NOMO-1 treated with dmso at 0.1 percent for 144 hours (cell line): ENCODE measurements around the gene ARID5B.

Experiments used
- DNase-seq: peaks from one replicate; lab custom pipeline; 2025; ENCODE audit not compliant: unreplicated experiment; lab: John Stamatoyannopoulos, UW

Gene ARID5B

GRCh38 chr10:62048919-62049623 lies 147.6 kb downstream of the ARID5B start:
- no peak for DNase-seq

- DNase-seq: no peak
Observed at GRCh38 chr10:62049624-62050345, 148.3 kb downstream of the ARID5B start.

GRCh38 chr10:62050346-62050892 lies 148.9 kb downstream of the ARID5B start:
- no peak for DNase-seq

GRCh38 chr10:62050893-62051433 lies 149.5 kb downstream of the ARID5B start:
- no peak for DNase-seq

GRCh38 chr10:62052276-62052675 lies 150.8 kb downstream of the ARID5B start:
- DNase-seq: no peak

GRCh38 chr10:62053860-62054259 lies 152.4 kb downstream of the ARID5B start:
- DNase-seq: no peak

- no peak for DNase-seq
Observed at GRCh38 chr10:62054408-62054807, 152.9 kb downstream of the ARID5B start.

GRCh38 chr10:62054830-62055229 lies 153.3 kb downstream of the ARID5B start:
- no peak for DNase-seq

- DNase-seq: no peak
Observed at GRCh38 chr10:62056219-62056618, 154.7 kb downstream of the ARID5B start.

GRCh38 chr10:62056698-62057097 lies 155.2 kb downstream of the ARID5B start:
- no peak for DNase-seq

- no peak for DNase-seq
Observed at GRCh38 chr10:62057359-62057758, 155.9 kb downstream of the ARID5B start.

GRCh38 chr10:62057850-62058249 lies 156.4 kb downstream of the ARID5B start:
- DNase-seq: no peak

- no peak for DNase-seq
Observed at GRCh38 chr10:62058476-62058875, 157.0 kb downstream of the ARID5B start.

GRCh38 chr10:62058896-62059216 lies 157.4 kb downstream of the ARID5B start:
- DNase-seq: no peak

- peak; percentile 21 for DNase-seq
Observed at GRCh38 chr10:62059217-62059920, 157.9 kb downstream of the ARID5B start.

- DNase-seq: no peak
Observed at GRCh38 chr10:62062028-62062427, 160.5 kb downstream of the ARID5B start.

- no peak for DNase-seq
Observed at GRCh38 chr10:62062752-62063512, 161.4 kb downstream of the ARID5B start.

GRCh38 chr10:62063795-62064472 lies 162.4 kb downstream of the ARID5B start:
- no peak for DNase-seq

- DNase-seq: no peak
Observed at GRCh38 chr10:62067560-62067959, 166.1 kb downstream of the ARID5B start.

- DNase-seq: no peak
Observed at GRCh38 chr10:62068464-62068863, 167.0 kb downstream of the ARID5B start.
